ENCODE results near the gene ZNF805.

GRCh38 chr19:57249329-57249728, 8.9 kb downstream of the ZNF805 start:
- TF ChIP-seq POLR2AphosphoS5 (IDR thresholded peaks at IDR 0.05; ENCODE audit: low read depth, low read length) (no peak), TAF1 (IDR thresholded peaks at IDR 0.05; ENCODE audit: borderline replicate concordance, insufficient read depth, low read length) (no peak), SIN3A (IDR thresholded peaks at IDR 0.05; ENCODE audit: borderline replicate concordance, insufficient read depth, low read length) (no peak)
- TF ChIP-seq, protein P1, sequence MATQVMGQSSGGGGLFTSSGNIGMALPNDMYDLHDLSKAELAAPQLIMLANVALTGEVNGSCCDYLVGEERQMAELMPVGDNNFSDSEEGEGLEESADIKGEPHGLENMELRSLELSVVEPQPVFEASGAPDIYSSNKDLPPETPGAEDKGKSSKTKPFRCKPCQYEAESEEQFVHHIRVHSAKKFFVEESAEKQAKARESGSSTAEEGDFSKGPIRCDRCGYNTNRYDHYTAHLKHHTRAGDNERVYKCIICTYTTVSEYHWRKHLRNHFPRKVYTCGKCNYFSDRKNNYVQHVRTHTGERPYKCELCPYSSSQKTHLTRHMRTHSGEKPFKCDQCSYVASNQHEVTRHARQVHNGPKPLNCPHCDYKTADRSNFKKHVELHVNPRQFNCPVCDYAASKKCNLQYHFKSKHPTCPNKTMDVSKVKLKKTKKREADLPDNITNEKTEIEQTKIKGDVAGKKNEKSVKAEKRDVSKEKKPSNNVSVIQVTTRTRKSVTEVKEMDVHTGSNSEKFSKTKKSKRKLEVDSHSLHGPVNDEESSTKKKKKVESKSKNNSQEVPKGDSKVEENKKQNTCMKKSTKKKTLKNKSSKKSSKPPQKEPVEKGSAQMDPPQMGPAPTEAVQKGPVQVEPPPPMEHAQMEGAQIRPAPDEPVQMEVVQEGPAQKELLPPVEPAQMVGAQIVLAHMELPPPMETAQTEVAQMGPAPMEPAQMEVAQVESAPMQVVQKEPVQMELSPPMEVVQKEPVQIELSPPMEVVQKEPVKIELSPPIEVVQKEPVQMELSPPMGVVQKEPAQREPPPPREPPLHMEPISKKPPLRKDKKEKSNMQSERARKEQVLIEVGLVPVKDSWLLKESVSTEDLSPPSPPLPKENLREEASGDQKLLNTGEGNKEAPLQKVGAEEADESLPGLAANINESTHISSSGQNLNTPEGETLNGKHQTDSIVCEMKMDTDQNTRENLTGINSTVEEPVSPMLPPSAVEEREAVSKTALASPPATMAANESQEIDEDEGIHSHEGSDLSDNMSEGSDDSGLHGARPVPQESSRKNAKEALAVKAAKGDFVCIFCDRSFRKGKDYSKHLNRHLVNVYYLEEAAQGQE (IDR thresholded peaks at IDR 0.05; ENCODE audit: insufficient read depth in 1 of 2, low read depth in 2 of 2, low read length in 2 of 2) = no peak
